Hematopoietic multipotent progenitor cell treated with erythropoietin and hydrocortisone succinate and interleukin-3 and kit ligand, for 17 days (in vitro differentiated cells): ENCODE results near the gene SCN8A.
"Not testable (repeated sequence)": the region's sequence is repeated elsewhere in the genome, so short reads cannot be mapped to it uniquely, and the experiment has no call there.

Experiments
- DNase-seq: peaks from one replicate; pipeline ENCODE4 v3.0.0-alpha.2; 2015; ENCODE audit warnings: low spot score

The SCN8A gene

GRCh38 chr12:51771008-51771407 is 180.0 kb downstream of the SCN8A start:
- no peak for DNase-seq

- no peak for DNase-seq
Observed at GRCh38 chr12:51773145-51773869, 182.3 kb downstream of the SCN8A start.

DNA sequence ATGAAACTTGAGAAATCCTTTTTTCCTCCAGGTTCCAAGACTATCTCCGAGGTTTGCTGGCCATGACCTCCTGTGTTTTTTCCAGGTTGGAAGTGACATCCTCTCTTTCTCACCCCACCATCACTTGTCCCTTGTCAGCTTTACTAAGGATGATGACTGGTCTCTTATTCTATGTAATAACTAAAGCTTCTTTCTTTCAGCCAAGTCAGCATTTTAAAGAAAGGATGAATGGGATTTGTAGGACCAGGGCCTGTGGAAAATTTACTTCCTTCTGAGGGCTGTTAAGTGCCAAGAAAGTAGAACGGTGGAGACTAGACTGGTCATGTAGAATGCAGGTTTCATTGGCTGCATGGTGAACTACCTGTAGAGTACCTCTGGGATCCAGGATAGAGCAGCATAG is 183.9 kb downstream of the SCN8A start:
- no peak for DNase-seq

GRCh38 chr12:51777457-51777856 is 186.4 kb downstream of the SCN8A start:
- DNase-seq: no peak

DNA sequence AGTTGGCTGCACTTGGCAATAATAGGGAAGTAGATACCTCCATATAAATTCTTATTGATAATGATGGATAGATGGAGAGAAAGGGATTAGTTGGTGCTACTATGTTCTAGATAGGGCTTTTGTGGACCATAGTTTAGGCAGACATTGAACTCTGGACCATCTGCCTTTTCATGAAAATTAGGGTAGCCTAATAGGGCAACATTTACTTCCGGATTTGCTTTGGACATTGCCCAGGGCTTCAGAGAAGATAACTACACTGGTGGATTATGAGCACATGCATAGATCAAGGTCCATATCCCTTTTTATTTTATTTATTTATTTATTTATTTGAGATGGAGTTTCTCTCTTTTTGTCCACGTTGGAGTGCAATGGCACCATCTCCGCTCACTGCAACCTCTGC is 186.9 kb downstream of the SCN8A start:
- DNase-seq: no peak

DNA sequence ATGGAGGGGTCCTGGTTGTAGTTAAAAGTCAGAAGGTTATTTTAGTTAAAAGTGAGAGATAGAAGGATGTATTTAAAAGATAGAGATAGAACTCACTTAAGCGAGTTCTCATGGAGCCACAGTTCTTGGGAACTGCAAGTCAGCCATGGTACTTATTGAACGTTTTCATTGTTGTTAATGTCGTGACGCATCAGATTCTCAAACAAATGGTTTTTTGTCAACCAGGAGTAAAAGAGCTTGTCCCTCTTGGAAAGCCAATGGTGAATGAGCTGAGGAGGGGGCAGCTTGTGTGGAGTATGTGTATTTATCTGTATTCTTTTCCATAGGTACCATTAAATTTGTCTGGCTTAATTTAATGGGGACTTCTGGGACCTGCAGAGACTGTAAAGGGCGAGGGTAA is 188.8 kb downstream of the SCN8A start:
- no peak for DNase-seq

DNA sequence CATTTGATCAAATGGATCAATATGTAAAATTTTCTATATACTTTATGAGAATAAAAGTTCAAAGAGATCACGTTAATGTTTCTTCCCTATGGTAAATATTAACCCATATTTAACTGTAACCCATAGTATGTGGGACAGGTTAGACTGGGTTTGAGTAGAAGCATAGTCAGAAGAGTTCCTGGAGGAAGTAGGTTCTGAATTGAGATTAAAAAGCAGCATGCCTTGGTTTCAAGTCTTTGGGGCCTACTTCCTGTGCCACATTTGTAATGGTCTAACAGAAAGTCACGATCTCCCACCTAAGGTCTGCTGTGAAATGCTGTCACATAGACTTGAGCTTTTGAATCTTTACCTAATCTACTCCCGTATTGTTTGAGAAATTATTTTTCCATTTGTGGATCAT is 193.7 kb downstream of the SCN8A start:
- no peak for DNase-seq

- DNase-seq: no peak
Observed at GRCh38 chr12:51785906-51786305, 194.9 kb downstream of the SCN8A start.

DNA sequence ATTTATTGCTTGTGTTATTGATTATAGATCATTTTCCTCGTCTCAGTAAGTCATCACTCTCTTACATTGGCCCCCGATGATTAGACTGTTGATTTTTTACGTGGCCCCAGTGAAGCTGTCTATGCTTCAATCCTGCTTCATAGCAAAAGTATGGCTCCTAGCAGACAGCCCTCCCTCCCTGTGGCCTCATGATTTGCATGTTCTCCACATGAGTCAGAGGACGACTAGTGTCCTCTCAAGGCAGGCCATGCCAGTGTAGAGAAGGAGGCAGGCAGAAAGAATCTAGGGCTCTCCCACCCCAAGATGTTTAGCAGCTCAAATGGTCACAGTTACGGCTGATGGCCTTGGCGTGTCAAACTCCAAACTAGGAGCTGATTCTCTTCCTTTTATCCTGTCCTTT is 197.8 kb downstream of the SCN8A start:
- no peak for DNase-seq

- no peak for DNase-seq
Observed at GRCh38 chr12:51792417-51792816, 201.4 kb downstream of the SCN8A start.

GRCh38 chr12:51793201-51793600 is 202.2 kb downstream of the SCN8A start:
- DNase-seq: no peak

- no peak for DNase-seq
Observed at GRCh38 chr12:51797301-51797700, 206.3 kb downstream of the SCN8A start.

DNA sequence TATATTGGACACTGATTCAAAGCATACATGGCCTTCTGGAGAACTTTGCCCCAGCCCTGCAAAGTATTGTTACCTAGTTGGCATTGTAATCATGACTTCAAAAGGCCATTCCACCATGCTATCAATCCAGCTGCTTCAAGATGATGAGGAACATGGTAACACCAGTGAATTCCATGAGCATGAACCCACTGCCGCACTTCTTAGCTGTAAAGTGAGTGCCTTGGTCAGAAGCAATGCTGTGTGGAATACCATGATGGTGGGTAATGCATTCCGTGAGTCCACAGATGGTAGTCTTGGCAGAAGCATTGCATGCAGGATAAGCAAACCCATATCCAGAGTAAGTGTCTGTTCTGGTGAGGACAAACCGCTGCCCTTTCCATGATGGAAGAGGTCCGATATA is 207.0 kb downstream of the SCN8A start:
- not testable (repeated sequence) for DNase-seq

DNA sequence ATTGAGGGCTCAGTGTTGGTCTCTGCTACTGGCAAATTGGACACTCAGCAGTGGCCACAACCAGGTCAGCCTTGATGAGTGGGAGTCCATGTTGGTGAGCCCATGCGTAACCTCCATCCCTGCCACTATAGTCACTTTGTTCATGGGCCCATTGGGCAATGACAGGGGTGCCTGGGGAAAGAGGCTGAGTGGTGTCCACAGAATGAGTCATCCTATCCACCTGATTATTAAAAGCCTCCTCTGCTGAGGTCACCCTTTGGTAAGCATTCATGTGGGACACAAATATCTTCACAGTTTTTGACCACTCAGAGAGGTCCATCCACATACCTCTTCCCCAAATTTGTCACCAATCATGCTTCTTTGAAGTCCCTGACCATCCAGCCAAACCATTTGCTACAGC is 207.5 kb downstream of the SCN8A start:
- DNase-seq: no peak

- no peak for DNase-seq
Observed at GRCh38 chr12:51801027-51801426, 210.0 kb downstream of the SCN8A start.

DNA sequence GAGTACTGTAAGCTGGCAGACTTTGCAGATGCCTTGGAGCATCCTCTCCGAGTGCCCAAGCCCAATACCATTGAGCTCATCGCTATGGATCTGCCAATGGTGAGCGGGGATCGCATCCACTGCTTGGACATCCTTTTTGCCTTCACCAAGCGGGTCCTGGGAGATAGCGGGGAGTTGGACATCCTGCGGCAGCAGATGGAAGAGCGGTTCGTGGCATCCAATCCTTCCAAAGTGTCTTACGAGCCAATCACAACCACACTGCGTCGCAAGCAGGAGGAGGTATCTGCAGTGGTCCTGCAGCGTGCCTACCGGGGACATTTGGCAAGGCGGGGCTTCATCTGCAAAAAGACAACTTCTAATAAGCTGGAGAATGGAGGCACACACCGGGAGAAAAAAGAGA is 215.9 kb downstream of the SCN8A start:
- no peak for DNase-seq

DNA sequence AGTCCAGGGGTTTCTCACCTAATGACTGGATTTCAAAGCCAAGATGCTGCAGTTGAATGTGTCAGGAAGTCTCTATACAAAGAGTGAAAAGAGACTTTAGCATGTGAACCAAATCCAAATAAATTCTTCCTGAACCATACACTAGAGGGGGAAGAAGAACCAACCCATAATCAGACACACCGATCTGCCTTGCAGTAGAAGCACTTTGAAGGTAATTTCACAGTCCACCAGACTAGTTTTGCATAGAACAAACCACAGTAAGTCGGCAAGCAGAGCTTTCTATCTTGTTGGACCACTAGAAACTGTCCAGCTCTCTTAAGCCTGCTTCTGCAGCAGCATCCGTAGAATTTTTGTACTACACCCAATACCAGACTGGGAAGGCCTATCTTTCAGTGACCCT is 218.2 kb downstream of the SCN8A start:
- no peak for DNase-seq

DNA sequence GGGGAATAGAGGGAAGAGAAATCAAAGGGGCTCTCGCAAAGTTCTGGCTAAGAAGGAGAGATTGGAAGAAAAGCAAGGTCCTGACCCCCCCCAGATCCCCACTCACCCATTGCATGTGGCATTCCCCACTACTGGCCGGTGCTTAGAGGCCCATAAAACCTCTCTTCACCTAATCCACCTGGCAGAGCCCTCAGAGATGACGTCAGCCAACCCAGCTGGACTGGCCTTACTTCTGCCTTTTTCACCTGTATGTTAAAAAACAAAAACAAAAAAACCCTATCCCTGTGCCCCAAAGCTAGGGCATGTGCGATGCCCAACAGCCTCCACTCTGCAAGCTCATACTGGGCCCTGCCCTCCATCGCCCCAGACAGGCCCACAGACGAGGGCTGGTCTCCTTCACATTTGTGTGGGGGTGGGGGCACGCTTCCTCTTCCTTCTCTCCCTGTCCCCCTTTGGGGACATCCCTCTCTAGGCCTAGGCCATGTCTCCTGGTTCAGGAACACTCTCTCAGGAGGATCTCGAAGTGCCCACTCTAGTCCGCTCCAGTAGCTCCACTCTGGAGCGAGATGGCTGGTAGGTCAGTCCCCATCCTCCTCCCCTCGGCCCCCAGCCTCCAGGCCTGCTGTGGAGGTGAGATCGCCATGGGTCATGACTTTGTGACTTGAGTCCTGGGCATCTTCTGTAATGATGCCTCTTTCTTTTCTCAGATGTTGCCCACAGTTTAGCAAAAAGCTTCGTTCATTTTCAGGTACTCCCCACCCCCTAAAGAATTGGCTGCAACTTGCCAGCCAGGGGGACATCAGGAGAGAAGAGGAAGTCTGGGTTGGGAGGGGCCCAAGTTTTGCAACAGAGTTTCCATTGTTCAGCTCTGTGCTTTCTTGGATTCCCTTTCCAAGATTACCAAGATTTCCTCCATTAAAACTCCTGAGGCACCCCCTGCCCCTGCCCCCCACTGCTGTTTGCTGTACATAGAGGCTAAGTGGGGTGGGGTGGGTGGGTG is 220.5 kb downstream of the SCN8A start:
- no peak for DNase-seq

- DNase-seq: no peak
Observed at GRCh38 chr12:51812871-51813270, 221.8 kb downstream of the SCN8A start.

DNA sequence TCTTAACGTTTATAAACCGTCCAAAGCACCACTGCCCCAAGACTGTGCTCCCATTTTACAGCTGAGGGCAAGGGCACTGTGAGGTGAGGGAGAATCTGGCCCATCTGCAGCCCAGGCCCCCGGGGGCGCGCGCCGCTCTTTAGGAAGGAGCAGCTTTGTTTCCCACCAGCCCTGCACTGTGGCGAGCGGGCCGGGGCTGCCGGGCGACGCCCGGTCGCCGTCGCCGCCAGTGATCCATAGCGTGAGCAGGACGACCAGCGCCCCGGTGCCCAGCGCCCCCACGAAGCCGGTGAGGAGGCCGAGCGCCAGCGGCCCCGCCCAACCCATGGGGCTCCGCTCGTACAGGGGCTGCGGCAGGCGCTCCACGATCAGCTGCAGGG is 222.9 kb downstream of the SCN8A start:
- no peak for DNase-seq

DNA sequence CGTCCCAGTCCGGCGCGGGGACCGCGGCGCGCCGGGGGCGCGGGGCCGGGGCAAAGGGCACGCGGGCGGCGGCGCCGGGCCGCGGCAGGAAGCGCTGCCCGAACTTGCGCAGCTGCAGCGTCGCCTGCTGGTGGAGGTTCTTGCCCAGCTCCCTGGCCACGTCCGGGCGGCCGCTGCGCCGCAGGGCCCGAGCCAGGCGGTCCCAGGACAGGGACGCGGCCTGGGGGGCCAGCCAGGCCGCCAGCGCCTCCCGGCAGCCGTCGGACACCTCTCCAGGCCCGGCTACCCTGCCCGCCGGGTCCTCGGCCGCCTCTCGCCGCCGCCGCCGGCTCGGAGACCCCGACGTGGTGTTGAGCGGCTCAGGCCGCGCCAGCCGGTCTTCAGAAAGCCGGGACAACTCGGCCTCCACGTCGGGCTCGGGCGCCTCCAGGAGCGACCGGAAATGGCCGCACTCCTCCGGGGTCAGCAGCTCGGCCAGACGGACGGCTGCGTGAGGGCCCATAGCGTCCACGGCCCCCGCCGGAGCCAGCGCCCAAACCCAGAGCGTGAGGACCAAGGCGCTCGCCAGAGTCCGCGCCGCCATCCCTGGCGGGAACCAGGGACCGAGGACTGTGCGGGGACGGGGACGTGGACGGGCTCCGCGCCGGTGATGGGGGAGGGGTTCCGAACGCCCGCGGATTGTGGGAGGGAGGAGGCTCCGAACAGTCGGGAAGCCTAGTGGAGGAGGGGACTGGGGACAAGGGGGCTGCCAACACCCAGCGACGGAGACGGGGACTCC is 223.5 kb downstream of the SCN8A start:
- DNase-seq: no peak

DNA sequence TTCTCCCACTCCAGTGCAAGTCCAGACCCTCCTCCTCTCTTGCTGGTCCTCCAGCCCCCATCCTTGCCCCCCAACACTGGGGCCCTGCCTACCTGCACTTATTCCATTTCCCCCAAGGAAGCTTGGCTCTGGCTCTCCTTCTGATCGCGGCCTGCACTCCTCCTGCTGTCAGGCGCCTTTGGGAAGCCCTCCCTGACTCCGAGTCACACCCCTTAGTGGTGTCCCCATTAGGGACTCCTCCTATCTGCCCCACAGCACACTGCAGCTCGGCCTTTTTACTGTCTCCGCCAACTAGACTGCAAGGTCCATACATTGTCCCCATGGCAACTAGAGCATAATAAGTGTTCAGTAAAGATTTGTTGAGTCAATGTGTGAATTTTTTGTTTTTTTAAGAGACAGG is 224.5 kb downstream of the SCN8A start:
- no peak for DNase-seq
